HG03025 (cell line): ENCODE data around the gene HOXD13.

ENCODE experiments used
- ATAC-seq: cut with Tn5 transposase; IDR thresholded peaks from one replicate; pipeline ENCODE4 v1.9.1; 2021; ENCODE audit warnings: mild to moderate bottlenecking, moderate library complexity; ENCODE audit not compliant: unreplicated experiment, low FRiP score

HOXD13 gene

DNA sequence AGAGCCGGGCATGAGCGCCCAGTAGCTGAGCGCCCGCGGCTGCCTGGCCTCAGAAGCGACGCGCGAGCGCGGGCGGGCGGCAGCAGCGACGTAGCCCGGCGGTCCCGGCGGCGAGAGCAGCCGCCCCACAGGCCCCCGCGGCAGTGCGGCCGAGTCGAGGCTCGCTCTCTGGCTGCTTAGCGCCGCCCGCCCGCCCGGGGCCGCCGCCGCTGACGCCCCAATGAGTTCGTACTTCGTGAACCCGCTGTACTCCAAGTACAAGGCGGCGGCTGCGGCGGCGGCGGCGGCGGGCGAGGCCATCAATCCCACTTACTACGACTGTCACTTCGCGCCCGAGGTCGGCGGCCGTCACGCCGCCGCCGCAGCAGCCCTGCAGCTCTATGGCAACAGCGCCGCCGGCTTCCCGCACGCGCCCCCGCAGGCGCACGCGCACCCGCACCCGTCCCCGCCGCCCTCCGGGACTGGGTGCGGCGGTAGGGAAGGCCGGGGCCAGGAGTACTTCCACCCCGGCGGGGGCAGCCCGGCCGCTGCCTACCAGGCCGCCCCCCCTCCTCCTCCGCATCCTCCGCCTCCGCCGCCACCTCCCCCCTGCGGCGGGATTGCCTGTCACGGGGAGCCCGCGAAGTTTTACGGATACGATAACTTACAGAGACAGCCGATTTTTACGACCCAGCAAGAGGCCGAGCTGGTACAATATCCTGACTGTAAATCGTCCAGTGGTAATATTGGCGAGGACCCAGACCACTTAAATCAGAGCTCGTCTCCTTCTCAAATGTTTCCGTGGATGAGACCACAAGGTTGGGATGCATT lies 37.8 kb downstream of the HOXD13 start:
- ATAC-seq = no peak

DNA sequence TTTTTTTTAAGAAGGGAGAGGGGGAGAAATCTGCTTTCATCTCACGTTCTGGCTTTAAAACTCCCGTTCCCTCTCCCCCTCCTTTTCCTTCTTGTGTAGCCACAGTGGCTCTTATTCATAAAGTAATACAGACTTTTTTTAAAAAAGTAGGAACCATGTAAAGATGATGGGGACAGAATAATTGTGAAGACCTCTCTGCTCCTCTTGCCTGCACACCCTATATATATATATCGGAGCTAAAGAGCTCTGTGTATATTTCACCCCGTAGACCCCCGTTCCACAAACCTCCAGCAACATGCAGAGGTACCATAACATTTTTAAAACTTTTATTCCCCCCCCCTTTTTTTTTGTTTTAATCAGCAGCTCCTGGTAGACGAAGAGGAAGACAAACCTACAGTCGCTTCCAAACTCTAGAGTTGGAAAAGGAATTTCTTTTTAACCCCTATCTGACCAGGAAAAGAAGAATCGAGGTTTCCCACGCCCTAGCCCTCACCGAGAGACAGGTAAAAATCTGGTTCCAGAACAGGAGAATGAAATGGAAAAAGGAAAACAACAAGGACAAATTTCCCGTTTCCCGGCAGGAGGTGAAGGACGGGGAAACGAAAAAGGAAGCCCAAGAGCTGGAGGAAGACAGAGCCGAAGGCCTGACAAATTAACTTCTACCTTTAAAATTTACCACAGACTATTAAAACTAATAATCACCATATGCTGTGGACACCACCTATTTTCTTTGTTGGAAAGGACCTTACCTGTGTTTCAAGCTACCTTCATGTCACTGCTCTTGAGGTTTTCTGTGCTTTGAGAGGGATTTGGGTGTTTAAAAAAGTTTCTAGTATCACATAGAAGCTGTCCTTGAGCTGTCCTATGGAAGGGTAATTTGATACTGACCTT lies 38.7 kb downstream of the HOXD13 start:
- no peak for ATAC-seq

DNA sequence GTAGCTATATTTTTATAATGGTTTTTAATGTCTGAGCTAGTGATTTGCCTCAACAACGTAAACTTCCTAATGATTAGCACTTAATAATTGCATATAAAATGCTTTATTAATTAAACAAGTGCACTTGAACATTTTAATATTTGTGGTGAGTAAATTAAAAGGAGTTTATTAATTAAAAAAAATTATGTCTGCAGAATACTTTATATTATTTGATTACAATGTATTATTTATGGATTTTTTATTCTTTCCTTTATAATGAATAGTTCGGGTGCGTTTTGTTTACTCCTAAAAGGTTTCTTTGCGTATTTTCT lies 39.3 kb downstream of the HOXD13 start:
- ATAC-seq = no peak

DNA sequence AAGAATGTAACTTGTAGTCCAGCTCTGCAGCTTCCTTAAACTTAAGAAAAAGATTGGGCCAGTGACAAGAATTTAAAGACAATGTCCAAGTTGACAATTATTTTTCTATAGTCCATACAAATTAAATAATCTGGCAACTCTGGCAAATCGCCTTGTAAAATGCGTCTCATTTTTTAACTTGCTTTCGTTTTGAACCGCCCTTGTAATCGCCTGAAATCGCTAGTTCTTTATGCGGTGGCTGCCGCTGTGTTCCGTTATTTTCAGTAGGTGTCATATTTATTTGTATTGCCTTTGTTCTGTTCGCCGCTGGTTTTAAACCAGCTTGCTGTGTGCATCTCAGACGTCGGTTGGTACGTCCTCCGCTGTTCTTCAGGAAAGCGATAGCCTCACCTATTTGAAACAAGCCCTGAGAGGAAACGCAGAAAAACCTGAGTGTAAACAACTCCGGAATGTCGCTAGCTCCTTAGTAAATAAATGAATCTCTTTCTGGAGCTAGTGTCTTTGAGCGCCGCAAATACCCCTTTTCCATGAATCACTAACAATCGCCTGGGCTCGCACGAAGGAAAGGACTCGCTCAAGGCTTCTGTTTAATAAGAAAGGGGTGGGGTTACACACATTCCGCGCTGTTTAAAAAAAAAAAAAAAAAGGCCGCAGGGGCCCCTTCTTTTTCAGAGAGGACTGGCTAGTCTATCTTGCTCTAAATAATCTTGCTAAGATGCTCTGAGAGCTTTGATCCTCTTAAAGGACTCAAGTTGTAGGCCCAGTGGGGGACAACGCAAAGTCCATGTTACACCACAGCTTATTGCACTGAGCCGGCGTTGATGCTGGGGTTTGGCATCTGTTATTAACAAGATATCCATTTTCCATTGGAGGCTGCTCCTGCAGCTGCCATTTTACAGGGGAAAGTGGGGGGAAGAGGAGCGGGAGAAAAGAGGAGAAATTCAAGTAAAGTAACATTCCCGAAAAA lies 40.0 kb downstream of the HOXD13 start:
- ATAC-seq = no peak

DNA sequence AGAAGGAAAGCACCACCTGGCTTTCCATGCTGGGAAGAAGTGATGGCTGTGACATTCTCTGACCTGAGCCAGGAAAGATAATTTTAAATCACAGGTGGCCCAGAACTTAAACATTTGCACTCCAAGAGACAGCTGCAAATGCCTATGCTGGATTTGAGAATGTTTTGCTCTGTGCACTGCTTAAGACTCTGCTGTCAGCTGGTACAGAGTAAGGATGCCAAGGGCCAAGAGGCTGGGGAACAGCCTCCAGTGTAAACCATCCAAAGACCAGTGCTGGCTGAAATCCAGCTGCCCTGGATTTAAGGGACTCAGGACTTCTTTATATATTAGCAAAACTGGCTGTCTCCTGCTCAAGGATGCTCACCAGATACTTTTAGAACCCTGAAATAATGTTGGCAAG lies 40.9 kb downstream of the HOXD13 start:
- ATAC-seq = no peak

DNA sequence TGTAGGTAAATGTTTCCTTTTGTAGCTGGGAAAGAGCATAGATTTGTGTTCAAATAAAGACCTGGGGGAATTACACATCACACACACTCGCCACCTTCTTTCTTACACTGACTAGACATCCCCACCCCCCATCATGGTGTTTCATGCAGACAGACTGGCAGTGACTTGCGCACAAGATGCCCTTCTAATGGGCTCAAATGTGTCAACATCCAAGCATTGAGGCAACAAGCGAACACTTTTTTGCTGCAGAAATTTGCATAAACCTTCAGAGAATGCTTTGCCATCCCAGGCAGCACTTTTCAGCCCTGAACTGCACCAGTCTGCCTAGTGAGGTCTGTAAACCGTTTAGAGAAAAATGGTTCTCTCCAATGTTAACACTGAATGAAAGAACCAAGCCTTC lies 41.5 kb downstream of the HOXD13 start:
- ATAC-seq = no peak

DNA sequence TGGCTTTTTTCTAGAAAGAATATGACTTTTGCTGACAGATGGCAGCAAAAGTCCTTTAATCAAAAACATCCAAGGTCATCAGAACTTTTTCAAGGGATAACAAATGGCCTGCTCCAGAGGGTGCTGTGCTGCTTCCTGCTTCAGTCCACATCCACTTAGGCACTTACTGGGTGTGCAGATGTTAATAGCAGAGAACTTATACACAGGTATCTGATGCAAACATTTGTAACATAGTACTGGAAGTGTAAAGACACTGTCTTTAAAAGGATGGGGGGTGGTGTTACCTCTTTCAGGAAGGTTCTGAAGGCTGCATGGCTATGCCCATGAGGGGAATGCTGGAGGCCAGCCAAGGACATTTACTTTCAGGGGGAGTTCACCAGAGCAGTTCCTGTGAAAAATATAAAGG lies 42.5 kb downstream of the HOXD13 start:
- ATAC-seq = no peak

DNA sequence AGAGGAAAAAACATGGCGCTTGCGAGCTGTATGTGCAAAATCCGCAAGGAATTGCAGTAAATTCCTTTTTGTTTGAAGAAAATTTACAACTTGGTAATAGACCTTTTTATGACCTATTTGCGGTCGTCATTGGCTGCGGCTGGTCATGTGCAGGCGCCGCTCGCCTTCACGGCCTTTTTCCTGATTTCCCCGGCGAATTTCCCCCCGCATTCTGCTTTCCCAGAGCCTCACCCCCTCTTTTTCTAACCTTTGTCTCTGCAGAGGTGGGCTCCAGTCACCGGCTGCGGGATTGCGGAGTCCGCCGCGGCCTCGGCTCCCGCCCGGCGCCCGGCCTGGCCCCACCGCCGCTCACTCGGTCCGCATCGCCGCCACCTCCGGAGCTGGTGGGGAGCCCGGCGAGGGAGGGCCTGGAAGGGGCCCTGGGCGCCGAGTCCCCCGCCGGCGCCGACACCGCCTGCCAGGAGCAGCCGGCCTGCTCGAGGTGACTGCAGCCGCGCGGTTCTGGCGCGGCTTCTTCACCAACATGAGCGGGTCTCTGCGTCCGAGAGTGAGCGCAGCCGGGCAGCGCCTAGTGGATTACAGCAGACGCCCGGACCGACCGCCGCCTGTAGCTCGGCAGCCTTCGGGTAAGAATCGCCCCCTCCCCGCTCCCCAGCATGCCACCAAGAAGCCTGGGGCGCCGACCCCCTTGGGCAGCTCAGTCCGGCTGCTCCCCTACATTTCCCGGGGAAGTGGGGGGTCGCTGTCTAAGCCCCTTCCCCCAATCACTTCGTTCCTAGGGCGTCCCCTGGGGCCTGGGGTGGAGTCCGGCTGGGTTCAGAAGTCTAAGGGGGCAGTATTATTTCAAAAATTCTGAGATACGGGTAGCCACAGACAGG lies 44.1 kb downstream of the HOXD13 start:
- ATAC-seq = no peak

DNA sequence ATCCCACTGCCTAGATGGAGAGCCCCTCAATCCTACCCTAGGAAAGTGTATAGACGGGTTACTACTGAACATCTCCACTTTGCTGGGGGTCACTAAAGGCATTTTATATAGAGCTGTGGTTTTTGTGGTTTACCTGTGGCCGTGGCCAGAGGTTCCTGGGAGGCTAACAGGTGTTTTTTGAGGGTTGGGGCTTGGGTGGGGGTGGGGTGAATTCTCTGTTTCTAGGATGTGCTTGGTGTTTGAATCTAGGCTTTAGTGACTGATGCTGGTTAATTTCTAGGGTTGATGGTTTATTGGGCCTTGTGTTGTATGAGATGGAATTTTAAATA lies 44.7 kb downstream of the HOXD13 start:
- ATAC-seq = no peak

DNA sequence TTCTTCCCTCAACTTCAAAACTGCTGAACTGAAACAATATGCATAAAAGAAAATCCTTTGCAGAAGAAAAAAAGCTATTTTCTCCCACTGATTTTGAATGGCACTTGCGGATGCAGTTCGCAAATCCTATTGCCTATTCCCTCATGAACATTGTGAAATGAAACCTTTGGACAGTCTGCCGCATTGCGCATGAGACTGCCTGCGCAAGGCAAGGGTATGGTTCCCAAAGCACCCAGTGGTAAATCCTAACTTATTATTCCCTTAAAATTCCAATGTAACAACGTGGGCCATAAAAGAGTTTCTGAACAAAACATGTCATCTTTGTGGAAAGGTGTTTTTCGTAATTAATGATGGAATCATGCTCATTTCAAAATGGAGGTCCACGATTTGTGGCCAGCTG lies 45.4 kb downstream of the HOXD13 start:
- ATAC-seq = no peak

DNA sequence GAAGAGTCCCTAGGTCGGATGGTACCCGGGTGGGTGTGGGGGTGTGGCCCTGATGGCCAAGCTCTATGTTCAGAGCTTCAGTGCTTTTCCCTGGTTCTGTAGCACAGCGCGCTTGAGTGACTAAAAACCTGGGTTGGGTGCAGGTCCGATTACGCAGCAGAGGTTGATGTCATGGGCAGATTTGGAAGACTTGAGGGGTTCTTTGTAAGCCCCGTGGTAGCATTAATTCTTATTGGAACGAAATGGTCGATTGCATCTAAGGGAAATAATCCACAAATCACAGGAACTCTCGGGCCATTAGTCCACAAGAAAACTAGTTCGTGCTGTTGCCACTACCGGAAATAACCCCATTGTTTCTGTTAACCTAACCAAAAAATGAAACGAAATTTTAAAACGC lies 46.0 kb downstream of the HOXD13 start:
- ATAC-seq = no peak

DNA sequence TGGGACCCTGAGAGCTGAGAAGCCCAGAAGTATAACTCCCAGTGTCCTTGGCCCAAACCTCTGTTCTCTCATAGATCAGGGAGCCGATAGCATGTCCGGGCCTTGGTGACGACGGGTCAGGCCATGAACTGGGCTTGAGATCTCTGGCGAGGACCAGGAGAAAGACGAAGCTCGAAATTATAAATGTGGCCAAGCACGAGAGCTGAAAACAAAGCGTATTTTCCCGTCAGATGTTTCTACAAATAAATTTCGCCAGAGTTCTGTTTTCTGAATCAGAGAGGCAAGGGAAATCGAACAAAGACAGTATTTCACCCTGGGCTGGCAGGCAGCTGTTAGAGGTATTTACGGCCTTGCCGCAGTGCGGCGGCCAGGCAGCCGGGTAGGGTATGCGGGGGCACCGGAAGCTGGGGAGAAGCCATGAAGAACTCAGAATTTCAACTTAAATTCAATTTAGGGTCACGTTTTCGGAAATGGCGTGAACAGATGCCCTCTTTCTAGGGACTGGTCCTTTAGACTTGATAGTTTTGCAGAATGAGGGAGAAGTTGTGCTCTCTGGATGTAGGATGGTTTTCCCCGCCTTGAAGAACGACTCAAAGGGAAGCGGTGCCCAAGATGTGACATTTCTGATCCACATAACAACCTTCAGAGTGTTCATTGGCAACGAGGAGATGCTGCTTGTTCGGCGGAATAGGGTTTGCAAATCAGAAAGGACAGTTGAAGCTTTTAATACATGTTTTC lies 46.6 kb downstream of the HOXD13 start:
- no peak for ATAC-seq

DNA sequence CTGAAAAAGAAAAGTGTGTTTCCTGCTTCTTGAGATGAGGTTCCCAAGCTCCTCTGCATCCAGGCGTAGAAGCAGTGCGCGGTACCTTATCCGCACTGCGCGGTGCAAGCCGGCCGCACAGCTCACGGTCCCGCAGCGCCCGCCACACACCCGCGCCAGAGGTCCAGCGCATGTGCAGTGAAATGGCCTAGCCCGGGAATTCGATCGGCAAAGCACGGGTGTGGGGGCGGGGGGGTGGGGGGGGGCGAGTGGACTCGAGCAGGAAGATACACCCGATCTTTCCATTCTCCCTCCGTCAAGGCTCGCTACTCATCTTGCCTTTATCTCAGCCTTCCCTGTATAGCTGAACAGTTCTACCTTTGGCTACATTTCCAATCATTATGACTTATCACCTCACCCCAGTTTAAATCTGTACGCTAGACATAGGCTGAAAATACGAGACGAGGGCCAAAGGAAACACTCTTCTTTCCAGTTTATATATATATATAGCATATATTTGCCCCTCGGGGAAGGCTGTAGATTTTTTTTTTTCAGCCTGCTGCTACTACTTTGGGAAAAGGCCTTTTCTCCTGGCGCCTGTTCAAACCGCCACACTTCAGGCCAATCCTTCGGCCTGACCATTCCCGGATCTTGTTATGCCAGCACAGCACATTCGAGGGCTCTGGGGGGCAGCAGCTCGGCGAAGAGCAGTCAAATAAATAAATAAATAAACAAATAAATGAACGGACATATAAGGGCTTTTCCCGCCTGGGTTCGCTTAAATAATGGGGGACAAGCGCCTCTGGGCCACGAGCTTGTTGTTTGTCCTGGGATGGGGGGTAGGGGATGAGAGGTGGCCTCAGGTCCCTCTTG lies 47.4 kb downstream of the HOXD13 start:
- no peak for ATAC-seq

DNA sequence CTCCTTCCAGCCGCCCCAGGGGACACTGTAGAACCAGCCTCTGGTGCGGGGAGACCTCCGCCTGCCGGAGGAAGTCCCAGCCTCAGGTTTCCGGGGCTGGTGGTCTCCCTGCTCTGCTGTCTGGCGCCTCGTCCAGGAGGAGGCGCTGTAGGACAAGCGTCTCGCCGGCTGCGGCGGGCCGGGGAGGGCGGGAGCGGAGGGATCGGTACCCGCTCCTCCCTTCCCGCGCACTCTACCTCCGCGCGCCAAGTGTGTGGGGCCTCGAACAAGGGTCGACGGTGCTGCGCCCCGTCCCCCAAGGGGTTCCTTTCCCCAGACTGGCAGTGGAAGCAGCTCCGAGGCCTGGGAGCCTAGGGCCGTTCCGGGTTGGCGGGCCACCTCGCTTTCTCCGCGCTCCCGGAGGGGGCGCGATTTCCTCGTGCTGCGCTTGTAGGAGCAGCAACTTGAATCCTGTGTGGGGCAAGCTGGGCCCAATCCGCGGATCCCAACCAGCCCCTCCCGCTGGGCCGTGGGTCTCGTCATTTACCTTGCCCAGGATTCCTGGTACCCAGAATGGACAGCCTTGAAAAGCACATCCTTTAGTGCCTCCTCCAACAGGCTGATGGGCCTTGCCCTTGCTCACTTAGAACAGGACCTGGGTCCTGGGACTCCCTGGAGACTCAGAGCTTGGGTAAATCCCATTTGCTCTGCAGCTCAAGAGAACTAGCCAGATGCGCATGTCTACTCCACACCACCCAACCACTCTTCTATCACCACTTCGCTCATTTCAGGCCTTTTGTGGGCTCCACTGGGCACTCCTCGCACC lies 48.2 kb downstream of the HOXD13 start:
- ATAC-seq = peak; percentile 88

DNA sequence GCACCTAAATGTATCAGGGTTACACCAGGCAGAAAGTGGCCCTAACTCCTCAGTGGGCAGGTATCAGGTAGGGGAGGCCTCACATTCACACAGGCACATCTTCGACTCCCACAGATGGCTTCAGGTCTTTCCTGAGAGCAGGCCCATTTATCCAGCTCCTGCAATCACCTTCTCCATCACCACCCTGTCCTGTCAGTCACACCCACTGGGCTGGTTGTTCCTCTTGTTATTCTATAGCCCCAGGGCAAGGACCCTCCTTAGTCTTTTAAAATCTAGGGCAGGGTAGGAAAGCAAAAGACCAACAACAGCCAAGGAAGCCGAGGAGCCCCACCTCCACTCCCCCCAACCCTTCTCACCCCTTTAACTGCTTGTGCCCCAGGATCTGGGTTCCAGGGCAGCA lies 49.8 kb downstream of the HOXD13 start:
- ATAC-seq = no peak
